ENCODE measurements around the gene PISD.

PISD gene

DNA sequence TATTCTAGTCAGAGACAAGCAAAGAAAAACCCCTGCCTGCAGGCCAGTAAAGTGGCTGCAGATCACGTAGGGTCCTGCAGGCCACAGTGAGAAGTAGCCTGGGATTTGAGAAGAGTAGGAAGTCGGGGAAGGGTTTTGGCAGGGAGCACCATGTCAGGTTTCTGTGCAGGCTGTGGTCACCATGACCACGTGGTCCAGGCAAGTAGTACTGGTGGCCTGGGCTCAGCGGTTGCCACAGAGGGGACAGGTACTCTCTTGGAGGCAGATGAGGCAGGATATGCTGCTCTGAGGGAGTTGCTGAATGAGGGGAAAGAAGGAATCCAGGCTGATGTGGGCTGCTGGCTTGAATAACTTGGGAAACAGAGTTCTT is 46.5 kb downstream of the PISD start:
- peak overlapping the region; percentile 6 for H3K9ac ChIP-seq (ENCODE audit: low read depth, low read length, poor library complexity, severe bottlenecking)
- no peak for TF ChIP-seq EZH2phosphoT487 (IDR thresholded peaks at IDR 0.05; ENCODE audit: borderline replicate concordance)
- TF ChIP-seq, protein P1, sequence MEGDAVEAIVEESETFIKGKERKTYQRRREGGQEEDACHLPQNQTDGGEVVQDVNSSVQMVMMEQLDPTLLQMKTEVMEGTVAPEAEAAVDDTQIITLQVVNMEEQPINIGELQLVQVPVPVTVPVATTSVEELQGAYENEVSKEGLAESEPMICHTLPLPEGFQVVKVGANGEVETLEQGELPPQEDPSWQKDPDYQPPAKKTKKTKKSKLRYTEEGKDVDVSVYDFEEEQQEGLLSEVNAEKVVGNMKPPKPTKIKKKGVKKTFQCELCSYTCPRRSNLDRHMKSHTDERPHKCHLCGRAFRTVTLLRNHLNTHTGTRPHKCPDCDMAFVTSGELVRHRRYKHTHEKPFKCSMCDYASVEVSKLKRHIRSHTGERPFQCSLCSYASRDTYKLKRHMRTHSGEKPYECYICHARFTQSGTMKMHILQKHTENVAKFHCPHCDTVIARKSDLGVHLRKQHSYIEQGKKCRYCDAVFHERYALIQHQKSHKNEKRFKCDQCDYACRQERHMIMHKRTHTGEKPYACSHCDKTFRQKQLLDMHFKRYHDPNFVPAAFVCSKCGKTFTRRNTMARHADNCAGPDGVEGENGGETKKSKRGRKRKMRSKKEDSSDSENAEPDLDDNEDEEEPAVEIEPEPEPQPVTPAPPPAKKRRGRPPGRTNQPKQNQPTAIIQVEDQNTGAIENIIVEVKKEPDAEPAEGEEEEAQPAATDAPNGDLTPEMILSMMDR (conservative IDR thresholded peaks at IDR 0.05; ENCODE audit: low read length), result no peak
- no peaks in the 10 kb centered on the region for H3F3A ChIP-seq (ENCODE audit: low read depth)
- peaks cover 9% of the 10 kb centered on the region for H3K4me1 ChIP-seq (ENCODE audit: insufficient read depth, low read length, poor library complexity, severe bottlenecking)
- H2AFZ ChIP-seq (ENCODE audit: low read length), result no peak overlapping the region
- H3K36me3 ChIP-seq (ENCODE audit: insufficient read depth, low read length), result peaks cover 38% of the 10 kb centered on the region; the same call in 1 of the 2 replicates
- H3K4me3 ChIP-seq (ENCODE audit: low read length, poor library complexity, severe bottlenecking), result no peak overlapping the region
- no peaks in the 10 kb centered on the region for H4K20me1 ChIP-seq (ENCODE audit: insufficient read depth, low read length, poor library complexity, severe bottlenecking)
- no peaks in the 10 kb centered on the region for H3K79me2 ChIP-seq (ENCODE audit: insufficient read depth, low read length)
- H3K9me2 ChIP-seq (replicated peaks; ENCODE audit: low read depth, low read length), result no peaks in the 10 kb centered on the region
- no peaks in the 10 kb centered on the region for H3K9me3 ChIP-seq (ENCODE audit: insufficient read depth, low read depth, low read length)
- no peaks in the 10 kb centered on the region for H3K27me3 ChIP-seq (ENCODE audit: insufficient read depth, low read length, poor library complexity, severe bottlenecking)
- H3K4me2 ChIP-seq (ENCODE audit: low read depth, low read length, poor library complexity, severe bottlenecking), result peak overlapping the region; percentile 38

DNA sequence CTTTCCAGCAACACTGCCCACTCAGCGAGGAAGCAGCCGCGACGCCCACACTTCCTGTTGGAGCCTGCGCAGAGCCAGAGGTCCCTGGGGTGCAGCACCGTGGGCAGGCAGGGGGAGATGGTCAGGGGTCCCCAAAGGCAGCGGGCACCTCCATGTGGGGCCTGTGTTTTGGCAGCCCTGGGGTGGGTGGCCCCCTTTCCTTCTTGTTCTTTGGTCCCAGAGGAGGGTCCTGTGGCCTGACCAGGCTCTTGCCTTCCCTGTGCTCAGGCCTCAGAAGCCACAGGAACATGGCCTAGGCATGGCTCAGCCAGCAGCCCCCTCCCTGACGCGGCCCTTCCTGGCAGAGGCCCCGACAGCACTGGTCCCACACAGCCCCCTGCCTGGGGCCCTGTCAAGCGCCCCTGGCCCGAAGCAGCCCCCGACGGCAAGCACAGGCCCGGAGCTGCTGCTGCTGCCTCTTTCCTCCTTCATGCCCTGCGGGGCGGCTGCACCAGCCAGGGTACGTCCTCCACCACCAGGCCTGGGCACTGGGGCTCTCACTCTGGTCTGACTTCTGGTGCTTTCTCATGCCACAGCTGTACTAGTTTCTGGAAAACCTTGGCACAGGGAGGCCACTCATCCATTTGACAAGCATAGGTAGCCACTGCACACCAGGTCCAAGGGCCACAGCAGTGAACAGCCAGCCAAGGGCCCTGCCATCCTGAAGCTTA is 47.1 kb downstream of the PISD start:
- Histone ChIP-seq H3K9me3 (ENCODE audit: insufficient read depth, low read depth, low read length) (no peaks in the 10 kb centered on the region), H3K9me2 (replicated peaks; ENCODE audit: low read depth, low read length) (no peaks in the 10 kb centered on the region), H3K27me3 (ENCODE audit: insufficient read depth, low read length, poor library complexity, severe bottlenecking) (no peaks in the 10 kb centered on the region), H3K4me1 (ENCODE audit: insufficient read depth, low read length, poor library complexity, severe bottlenecking) (peaks cover 9% of the 10 kb centered on the region), H3K36me3 (ENCODE audit: insufficient read depth, low read length) (peaks cover 32% of the 10 kb centered on the region; the same call in 1 of the 2 replicates), H3K4me2 (ENCODE audit: low read depth, low read length, poor library complexity, severe bottlenecking) (no peak overlapping the region), H3K79me2 (ENCODE audit: insufficient read depth, low read length) (no peaks in the 10 kb centered on the region), H4K20me1 (ENCODE audit: insufficient read depth, low read length, poor library complexity, severe bottlenecking) (no peaks in the 10 kb centered on the region), H2AFZ (ENCODE audit: low read length) (no peak overlapping the region), H3K9ac (ENCODE audit: low read depth, low read length, poor library complexity, severe bottlenecking) (peak overlapping the region; percentile 6), H3F3A (ENCODE audit: low read depth) (no peaks in the 10 kb centered on the region), H3K4me3 (ENCODE audit: low read length, poor library complexity, severe bottlenecking) (no peak overlapping the region)
- TF ChIP-seq EZH2phosphoT487 (IDR thresholded peaks at IDR 0.05; ENCODE audit: borderline replicate concordance), result no peak
- TF ChIP-seq, protein P1 (conservative IDR thresholded peaks at IDR 0.05; ENCODE audit: low read length), result no peak

DNA sequence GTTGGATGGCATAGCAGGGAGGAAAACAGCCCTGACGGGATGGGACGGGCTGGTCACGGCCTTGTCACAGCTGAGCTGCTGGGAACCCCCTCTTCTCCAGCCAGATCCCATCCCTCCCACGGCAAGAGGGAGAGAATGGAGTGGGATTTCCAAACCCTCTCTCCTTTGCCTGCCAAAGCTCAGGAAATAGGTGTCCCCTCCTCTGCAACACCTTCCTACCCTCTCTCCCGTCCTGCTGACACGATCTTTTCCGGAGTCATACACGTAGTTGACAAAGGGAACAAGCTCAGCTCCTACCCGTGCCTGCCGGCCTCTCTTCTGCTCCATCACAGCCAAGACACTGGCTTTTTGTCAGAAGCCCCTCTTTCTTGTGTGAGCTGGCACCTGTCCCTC is 48.1 kb downstream of the PISD start:
- H3K36me3 ChIP-seq (ENCODE audit: insufficient read depth, low read length), result peaks cover 22% of the 10 kb centered on the region; the same call in 1 of the 2 replicates
- no peak overlapping the region for H3K9ac ChIP-seq (ENCODE audit: low read depth, low read length, poor library complexity, severe bottlenecking)
- H3K79me2 ChIP-seq (ENCODE audit: insufficient read depth, low read length), result no peaks in the 10 kb centered on the region
- peaks cover 9% of the 10 kb centered on the region for H3K4me1 ChIP-seq (ENCODE audit: insufficient read depth, low read length, poor library complexity, severe bottlenecking)
- TF ChIP-seq, protein P1 (conservative IDR thresholded peaks at IDR 0.05; ENCODE audit: low read length), result no peak
- TF ChIP-seq EZH2phosphoT487 (IDR thresholded peaks at IDR 0.05; ENCODE audit: borderline replicate concordance), result no peak
- H3K9me3 ChIP-seq (ENCODE audit: insufficient read depth, low read depth, low read length), result no peaks in the 10 kb centered on the region
- no peak overlapping the region for H2AFZ ChIP-seq (ENCODE audit: low read length)
- H3K27me3 ChIP-seq (ENCODE audit: insufficient read depth, low read length, poor library complexity, severe bottlenecking), result no peaks in the 10 kb centered on the region
- no peak overlapping the region for H3K4me3 ChIP-seq (ENCODE audit: low read length, poor library complexity, severe bottlenecking)
- no peak overlapping the region for H3K4me2 ChIP-seq (ENCODE audit: low read depth, low read length, poor library complexity, severe bottlenecking)
- H4K20me1 ChIP-seq (ENCODE audit: insufficient read depth, low read length, poor library complexity, severe bottlenecking), result no peaks in the 10 kb centered on the region
- H3F3A ChIP-seq (ENCODE audit: low read depth), result no peaks in the 10 kb centered on the region
- H3K9me2 ChIP-seq (replicated peaks; ENCODE audit: low read depth, low read length), result no peaks in the 10 kb centered on the region
